T-helper 1 cell treated with Interleukin-12 subunit alpha and Interleukin-12 subunit beta and Interleukin-4 antibody, amounts not matched to agents 30 ng/mL and 1 ng/mL, for 36 hours (primary cell): ENCODE data around the gene PINLYP. TPM values are rescaled to one million over a fixed set of nuclear protein-coding genes. Genes with fewer than 3 reads are reported as not detected.

Experiments
- intact Hi-C: fragments of 100-400 bp; cut with micrococcal nuclease; formaldehyde crosslinking; loops from one replicate; pipeline ENCODE4 v1.15.1; 2024
- total RNA-seq: library from RNA; stranded (reverse); gene quantifications from 2 replicates; pipeline ENCODE4 v1.2.3, GENCODE V29; 2022

PINLYP gene
- total RNA-seq, result 3.8 and 4.1 TPM in 2 replicates

GRCh38 chr19:43575156-43575950 lies at the start of gene PINLYP, which contains the start of gene XRCC1:
Gene PINLYP, plus strand, starts transcription at chr19:43575801. Its CDS starts 1,391 bp downstream, at chr19:43577192.
Gene XRCC1, minus strand, starts transcription at chr19:43575527. Its CDS starts 69 bp downstream, at chr19:43575458.
- intact Hi-C loops, result loop anchor here (1.0 to 2.0 kb wide), 10 partner anchors 13 to 179 kb away; partner anchors contain the start of genes IRGQ, SMG9, ZNF428 and ZNF575

- intact Hi-C loops, result loop anchor here (1.0 to 5.0 kb wide), 3 partner anchors 7 to 1981 kb away; partner anchors contain the start of genes PHLDB3, VASP and ZNF575
Observed at GRCh38 chr19:43525836-43526771, 49.5 kb upstream of the PINLYP start.

- intact Hi-C loops, result loop anchor here (1.0 to 5.0 kb wide), 4 partner anchors 8 to 1980 kb away; partner anchors contain the start of genes VASP and ZNF428
Observed at GRCh38 chr19:43526884-43527859, 48.4 kb upstream of the PINLYP start, which contains the start of gene ETHE1. Gene ETHE1, minus strand, starts transcription at chr19:43527201. Its CDS starts 24 bp downstream, at chr19:43527177.

GRCh38 chr19:43527860-43528622 lies 47.6 kb upstream of the PINLYP start:
- intact Hi-C loops, result loop anchor here (1.0 to 5.0 kb wide), 4 partner anchors 9 to 1979 kb away; partner anchors contain the start of genes VASP and ZNF428

- intact Hi-C loops, result loop anchor here (2.0 to 10.0 kb wide), 2 partner anchors 30 to 252 kb away; partner anchors contain the start of gene KCNN4
Observed at GRCh38 chr19:43532571-43532961, 43.0 kb upstream of the PINLYP start.

- intact Hi-C loops, result loop anchor here (1.0 to 10.0 kb wide), 9 partner anchors 8 to 252 kb away; partner anchors contain the start of genes IRGQ, KCNN4, PHLDB3 and PINLYP
Observed at GRCh38 chr19:43532962-43533545, 42.5 kb upstream of the PINLYP start, which contains the start of gene ZNF575. Gene ZNF575, plus strand, starts transcription at chr19:43533188. Its CDS starts 1,235 bp downstream, at chr19:43534423.

GRCh38 chr19:43533546-43534304 lies 41.9 kb upstream of the PINLYP start:
- intact Hi-C loops, result loop anchor here (1.0 to 10.0 kb wide), 11 partner anchors 8 to 251 kb away; partner anchors contain the start of genes IRGQ, KCNN4, PHLDB3 and PINLYP

GRCh38 chr19:43534305-43534815 lies 41.2 kb upstream of the PINLYP start:
- intact Hi-C loops, result loop anchor here (1.0 to 10.0 kb wide), 3 partner anchors 134 to 250 kb away; partner anchors contain the start of gene KCNN4

GRCh38 chr19:43534816-43535761 lies 40.5 kb upstream of the PINLYP start:
- intact Hi-C loops, result loop anchor here (1.0 to 10.0 kb wide), 3 partner anchors 133 to 250 kb away; partner anchors contain the start of gene KCNN4

GRCh38 chr19:43538922-43539321 lies 36.7 kb upstream of the PINLYP start:
- intact Hi-C loops, result loop anchor here (10.0 kb wide), 1 partner anchor 246 kb away; the partner anchor contains the start of gene KCNN4

GRCh38 chr19:43540381-43540780 lies 35.2 kb upstream of the PINLYP start:
- intact Hi-C loops, result no loop called here

GRCh38 chr19:43541920-43542650 lies 33.5 kb upstream of the PINLYP start:
- intact Hi-C loops, result no loop called here

- intact Hi-C loops, result no loop called here
Observed at GRCh38 chr19:43544077-43544476, 31.5 kb upstream of the PINLYP start.

- intact Hi-C loops, result no loop called here
Observed at GRCh38 chr19:43545276-43545675, 30.3 kb upstream of the PINLYP start.

- intact Hi-C loops, result no loop called here
Observed at GRCh38 chr19:43545981-43546380, 29.6 kb upstream of the PINLYP start.
